Fibroblast of pulmonary artery (primary cell): ENCODE measurements around the gene RALGAPA2.
A peak's percentile ranks its signal among the peaks of the same experiment; 100 is the strongest.

Source experiments
- DNase-seq: peaks from one replicate; pipeline ENCODE4 v3.0.0-alpha.2; 2010; ENCODE audit warnings: low read depth
- H3K4me3 ChIP-seq: replicated peaks from 2 replicates; pipeline ENCODE4 v1.5.1; 2011; ENCODE audit warnings: low read depth, mild to moderate bottlenecking, control low read depth, low read length, moderate library complexity
- TF ChIP-seq, protein P1 (sequence below): IDR thresholded peaks from 2 replicates; pipeline ENCODE4 v1.5.1; 2011; ENCODE audit warnings: mild to moderate bottlenecking, control low read depth, low read length, inconsistent platforms; ENCODE audit errors: missing control alignments

Gene RALGAPA2

DNA sequence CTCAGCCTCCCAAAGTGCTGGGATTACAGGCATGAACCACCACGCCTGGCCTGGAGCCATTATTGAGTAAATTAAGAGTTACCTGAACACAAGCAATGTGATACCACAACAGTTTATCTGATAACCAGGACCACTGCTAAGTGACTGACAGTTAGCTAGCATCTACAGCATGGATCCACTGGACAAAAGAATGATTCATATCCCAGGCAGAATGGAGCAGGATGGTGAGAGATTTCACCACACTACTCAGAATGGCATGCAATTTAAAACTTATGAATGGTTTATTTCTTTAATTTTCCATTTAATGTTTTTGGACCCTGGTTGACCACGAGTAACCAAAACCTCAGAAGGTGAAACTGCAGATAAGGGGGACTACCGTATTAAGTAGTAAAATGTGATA lies 48.6 kb downstream of the RALGAPA2 start:
- peak; percentile 6 for DNase-seq

DNA sequence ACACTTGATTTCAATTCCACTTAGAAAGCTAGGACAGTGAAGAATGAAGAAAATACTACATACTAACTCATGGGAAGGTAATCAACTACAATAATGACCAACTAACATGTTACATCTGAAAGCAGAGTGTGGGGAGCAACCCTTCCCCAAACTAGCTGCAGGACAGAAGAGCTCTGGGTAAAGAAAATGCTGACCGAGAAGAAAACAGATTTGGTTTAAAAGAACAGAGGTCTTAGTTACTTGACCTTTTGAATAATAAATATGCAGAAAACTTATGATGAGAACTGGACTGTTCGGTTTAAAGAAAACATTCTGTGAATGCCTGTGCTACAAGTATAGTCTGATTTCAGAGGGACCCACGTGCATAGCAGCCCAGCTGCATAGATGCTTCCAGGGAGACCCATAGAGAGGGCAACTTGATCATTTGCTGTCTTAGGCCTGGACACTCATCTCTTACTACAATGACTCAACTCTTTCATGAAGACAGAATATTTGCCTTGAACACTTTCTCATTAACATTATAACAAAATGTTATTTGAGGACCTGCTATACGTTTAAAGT lies 53.5 kb downstream of the RALGAPA2 start:
- TF ChIP-seq, protein P1, sequence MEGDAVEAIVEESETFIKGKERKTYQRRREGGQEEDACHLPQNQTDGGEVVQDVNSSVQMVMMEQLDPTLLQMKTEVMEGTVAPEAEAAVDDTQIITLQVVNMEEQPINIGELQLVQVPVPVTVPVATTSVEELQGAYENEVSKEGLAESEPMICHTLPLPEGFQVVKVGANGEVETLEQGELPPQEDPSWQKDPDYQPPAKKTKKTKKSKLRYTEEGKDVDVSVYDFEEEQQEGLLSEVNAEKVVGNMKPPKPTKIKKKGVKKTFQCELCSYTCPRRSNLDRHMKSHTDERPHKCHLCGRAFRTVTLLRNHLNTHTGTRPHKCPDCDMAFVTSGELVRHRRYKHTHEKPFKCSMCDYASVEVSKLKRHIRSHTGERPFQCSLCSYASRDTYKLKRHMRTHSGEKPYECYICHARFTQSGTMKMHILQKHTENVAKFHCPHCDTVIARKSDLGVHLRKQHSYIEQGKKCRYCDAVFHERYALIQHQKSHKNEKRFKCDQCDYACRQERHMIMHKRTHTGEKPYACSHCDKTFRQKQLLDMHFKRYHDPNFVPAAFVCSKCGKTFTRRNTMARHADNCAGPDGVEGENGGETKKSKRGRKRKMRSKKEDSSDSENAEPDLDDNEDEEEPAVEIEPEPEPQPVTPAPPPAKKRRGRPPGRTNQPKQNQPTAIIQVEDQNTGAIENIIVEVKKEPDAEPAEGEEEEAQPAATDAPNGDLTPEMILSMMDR = no peak
- DNase-seq = no peak
- no peak overlapping the region for H3K4me3 ChIP-seq

More for the DNA sequence above, 48.6 kb downstream of the RALGAPA2 start:
- no peak overlapping the region for H3K4me3 ChIP-seq
- TF ChIP-seq, protein P1 = no peak

DNA sequence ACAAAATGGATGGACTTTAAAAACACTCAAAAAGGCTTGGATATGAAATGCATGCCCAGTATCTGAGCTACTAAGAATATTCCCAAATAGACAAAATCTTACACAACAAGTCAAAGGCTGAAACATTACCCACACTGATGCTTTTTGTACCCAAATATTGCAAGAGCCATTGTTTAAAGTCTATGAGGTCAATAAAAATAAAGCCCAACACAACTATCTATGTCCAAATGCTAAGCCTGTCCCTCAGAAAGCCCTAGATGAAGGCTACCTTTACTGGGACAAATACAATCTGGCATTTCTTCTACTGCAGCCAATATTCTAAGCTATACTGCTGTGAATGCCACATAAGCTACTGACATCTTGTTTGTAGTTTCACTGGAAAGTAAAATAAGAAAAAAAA lies 54.3 kb downstream of the RALGAPA2 start:
- DNase-seq = no peak
- TF ChIP-seq, protein P1 = no peak
- H3K4me3 ChIP-seq = no peak overlapping the region

DNA sequence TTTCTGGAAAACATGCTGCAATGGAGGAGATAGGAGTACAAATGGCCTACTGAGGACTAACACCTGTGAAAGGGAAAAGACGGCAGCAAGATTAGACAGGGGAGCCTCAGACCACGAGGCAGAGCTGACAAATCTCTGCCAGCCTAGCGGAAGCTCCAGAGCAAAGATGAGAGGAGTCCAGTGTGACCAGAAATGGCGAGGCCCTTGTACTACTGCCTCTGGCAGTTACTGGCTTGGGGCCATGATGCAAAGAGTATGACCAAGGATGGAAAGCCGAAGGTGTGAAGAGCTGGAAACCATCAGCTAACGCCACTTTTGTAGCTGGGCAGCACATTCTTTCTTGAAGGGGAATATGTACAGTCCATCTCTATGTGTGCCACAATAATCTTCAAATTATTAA lies 55.4 kb downstream of the RALGAPA2 start:
- no peak for DNase-seq
- no peak overlapping the region for H3K4me3 ChIP-seq
- TF ChIP-seq, protein P1 = no peak

DNA sequence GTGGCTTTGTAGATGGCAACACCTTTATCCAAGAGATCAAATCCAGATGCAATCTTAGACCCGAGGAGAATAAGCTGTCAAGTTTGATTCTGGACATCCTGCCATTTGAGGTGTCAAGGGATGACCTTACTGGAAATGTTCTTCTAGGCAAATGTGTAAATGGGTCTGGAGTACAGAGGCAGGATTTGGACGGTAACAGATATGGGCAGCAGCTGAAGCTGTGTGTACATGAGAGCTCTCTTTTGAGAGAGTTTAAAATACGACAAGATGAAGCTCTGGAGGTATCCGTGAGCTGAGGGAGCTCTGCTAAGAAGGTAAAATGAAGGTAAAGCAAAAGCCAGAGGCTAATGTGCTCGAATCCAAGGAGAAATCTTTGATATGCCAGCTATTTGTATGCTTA lies 56.6 kb downstream of the RALGAPA2 start:
- no peak overlapping the region for H3K4me3 ChIP-seq
- DNase-seq = no peak
- TF ChIP-seq, protein P1 = no peak

DNA sequence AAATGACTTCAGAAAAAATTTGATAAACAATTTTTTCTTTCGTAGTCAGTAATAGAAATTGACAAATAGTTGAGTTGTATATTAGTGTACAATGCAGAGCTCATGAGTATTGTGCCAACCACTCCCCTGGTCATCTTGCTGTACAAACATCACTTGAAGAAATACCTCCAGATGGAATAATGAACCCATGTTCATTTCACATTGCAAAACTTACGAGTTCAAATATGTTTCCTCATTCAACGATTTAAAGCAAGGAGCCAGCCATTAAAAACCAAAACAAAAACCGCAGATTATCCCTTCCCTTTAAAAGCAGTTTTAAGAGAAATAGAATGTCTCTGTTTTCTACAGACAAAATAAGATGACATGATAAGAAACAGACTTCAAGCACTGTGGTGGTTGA lies 62.5 kb downstream of the RALGAPA2 start:
- H3K4me3 ChIP-seq = no peak overlapping the region
- TF ChIP-seq, protein P1 = no peak
- no peak for DNase-seq

DNA sequence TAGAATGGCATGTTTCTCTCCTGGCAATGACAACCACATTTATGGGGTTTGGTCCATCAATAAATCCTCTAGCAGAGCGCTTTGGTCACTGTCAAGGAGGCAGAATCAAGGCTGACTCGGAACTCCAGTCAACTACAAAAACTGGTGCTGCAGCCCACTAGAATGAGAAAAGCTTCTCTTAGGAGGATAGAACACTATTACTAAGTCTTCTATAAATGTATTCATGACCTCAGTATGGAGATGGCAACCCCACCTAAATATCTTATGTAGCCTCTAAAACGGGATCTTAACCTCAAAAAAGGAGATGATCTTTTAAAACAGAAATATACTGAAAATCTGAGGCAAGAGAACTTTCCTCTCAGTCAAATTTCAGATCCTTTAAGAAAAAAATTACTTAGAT lies 68.5 kb downstream of the RALGAPA2 start:
- TF ChIP-seq, protein P1 = no peak
- DNase-seq = no peak
- H3K4me3 ChIP-seq = no peak overlapping the region
